SK-N-MC (cell line): ENCODE data around the gene C11orf87.

ENCODE experiments used
- EZH2 ChIP-seq: fragments of 200-600 bp; sonication (generic); IDR thresholded peaks from one replicate; pipeline ENCODE4 v1.6.1; 2017; ENCODE audit warnings: antibody characterized with exemption
- FOXP2 ChIP-seq: optimal IDR thresholded peaks from 2 replicates; pipeline ENCODE3; 2011; ENCODE audit warnings: mild to moderate bottlenecking, moderate library complexity; ENCODE audit not compliant: insufficient read depth; ENCODE audit errors: extremely low read length, control extremely low read depth
- POLR2AphosphoS5 ChIP-seq: IDR thresholded peaks from 2 replicates; pipeline ENCODE4 v1.6.1; 2012; ENCODE audit warnings: mild to moderate bottlenecking, low read depth, low read length, borderline replicate concordance

DNA sequence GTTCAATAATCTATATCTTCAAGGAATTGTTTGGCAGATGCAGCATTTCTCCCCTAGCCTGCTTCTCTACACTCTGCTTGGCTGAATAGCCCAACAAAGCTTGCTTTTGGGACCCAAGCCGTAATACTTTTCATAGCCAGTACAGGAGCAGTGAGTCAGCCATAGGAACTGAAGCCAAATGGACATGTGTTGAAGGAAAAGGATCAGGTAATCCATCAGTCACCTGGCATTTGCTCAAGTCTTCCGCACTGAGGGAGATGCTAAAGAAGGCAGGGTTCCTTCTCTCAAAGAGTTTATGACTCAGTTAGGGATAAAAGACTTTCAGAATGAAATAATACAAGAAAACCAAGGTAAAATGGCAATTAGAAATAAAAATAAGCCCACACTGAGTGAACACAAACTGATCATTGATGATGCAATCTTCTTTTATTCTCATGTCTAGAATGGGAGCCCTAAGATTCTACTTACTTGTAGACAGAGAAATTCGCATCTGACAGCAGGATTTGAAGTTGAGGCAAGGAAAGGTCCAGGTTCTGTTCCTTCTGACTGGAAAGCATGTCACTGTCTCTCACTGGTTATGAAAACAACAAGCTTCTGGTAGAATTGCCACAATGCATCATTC, 13.2 kb downstream of the C11orf87 start:
- TF ChIP-seq FOXP2 (no peak), POLR2AphosphoS5 (no peak), EZH2 (no peak)
